H4 (cell line): ENCODE results near the gene TMC3. TPM values are rescaled to one million over a fixed set of nuclear protein-coding genes. Genes with fewer than 3 reads are reported as not detected.
"Not testable (repeated sequence)": the region's sequence is repeated elsewhere in the genome, so short reads cannot be mapped to it uniquely, and the experiment has no call there.

ENCODE experiments used
- DNase-seq: peaks from one replicate; pipeline ENCODE4 v3.0.0-alpha.2; 2015; ENCODE audit warnings: low spot score
- total RNA-seq: library from RNA; depleted of rRNA; stranded (reverse); fragments of >200 nt; shearing (Covaris generic); gene quantifications from 2 replicates; pipeline ENCODE4 v1.2.3, GENCODE V29; 2014

Gene TMC3
- total RNA-seq, 1 experiment from 2014 or later, result not detected

DNA sequence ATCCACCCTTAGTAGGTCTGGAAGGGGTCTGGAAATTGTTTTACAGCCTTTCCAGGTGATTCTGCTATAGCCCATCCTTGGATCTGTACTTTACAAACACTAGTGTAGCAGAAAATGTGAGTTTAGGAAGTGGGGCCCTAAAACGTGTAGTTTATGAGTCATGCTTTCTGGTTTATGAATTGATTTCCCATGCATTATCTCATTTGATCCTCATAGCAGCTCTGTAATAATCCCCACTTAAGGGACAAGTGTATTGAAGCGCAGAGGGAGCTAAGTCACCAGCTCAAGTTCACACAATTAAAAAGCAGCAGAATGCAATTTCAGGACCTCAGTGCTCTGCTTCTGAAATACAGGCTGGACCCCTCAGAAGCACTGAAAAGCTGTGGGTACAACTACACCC is 27.4 kb downstream of the TMC3 start:
- no peak for DNase-seq

GRCh38 chr15:81343371-81343770 is 30.6 kb downstream of the TMC3 start:
- DNase-seq, result no peak

DNA sequence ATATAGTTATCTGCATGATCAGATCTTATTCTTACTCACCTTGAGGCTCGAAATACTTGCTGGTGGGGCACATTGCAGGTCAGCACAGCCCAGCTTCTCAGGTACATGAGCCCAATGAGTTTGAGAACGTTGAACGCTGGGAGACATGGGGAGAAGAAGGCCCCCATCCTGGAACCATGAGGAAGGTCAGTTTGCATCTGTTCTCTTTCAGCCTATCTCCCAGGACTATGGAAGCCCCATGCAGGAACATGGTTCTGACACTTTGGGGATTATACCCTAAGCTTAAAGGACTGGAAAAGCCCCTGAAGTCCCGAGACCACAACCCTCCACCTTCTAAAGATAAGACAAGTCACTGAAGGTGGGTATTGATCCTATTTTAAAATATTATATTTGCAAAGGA is 32.7 kb downstream of the TMC3 start:
- DNase-seq, result no peak

GRCh38 chr15:81339851-81340250 is 34.2 kb downstream of the TMC3 start:
- DNase-seq, result no peak

- no peak for DNase-seq
Measured at GRCh38 chr15:81339321-81339720, 34.7 kb downstream of the TMC3 start.

- DNase-seq, result peak; percentile 11
Measured at GRCh38 chr15:81338170-81339007, 35.6 kb downstream of the TMC3 start.

DNA sequence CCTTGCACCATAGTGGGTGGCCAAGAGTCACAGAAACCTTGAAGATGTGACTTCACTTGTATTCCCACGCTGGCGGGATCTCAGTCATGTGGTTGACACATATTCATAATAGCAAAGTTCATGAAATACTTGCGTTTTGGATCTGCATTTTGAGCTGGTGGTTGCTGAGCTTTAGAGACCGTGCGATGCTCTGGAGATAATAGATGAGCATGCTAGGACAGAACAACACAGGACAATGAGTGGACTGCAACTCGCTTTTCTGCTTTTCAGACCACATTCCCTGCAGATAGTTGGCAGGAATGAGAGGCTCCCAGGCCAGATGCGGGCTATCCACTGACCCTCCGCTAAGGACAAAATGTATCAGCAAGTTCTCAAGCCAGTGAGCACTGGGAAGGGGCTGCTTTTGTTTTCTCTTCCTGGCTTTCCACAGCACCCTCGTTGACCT is 36.3 kb downstream of the TMC3 start:
- DNase-seq, result no peak

DNA sequence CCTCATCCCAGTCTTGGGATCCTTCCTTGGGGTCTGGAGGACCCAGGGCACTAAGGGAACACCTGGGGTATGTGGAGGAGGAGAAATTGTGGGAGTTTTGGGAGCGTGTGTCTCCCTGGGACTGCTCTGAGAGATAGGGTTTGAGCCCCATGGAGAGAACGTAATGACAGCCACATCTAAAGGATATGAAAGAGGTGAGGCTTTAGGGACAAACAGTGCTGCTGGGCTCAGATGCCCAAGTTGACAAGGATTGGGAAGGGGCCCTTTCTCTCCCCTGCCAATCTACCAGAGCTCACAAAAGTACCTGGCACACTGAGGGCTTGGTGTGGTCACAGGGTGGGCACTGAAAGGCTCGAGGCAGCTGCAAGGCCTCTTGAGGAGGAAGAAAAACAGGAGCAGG is 36.8 kb downstream of the TMC3 start:
- no peak for DNase-seq

DNA sequence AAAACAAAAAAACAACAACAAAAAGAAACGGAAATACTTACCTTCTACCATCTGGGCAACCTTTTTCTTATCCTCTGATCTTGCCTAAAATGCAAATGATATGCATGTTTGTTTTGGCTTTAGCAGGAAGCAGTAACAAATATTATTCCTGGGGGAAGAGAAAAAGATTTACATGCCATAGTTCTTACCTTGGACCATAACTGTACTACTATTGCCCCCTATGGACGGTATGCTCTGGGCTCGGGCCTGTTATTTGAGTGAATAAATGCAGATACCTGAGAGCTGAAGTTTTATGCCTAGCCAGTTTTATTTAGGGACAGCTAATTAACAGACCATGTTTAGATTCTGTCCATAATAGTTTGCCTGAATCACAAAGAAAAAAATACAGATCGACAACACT is 37.4 kb downstream of the TMC3 start:
- no peak for DNase-seq

DNA sequence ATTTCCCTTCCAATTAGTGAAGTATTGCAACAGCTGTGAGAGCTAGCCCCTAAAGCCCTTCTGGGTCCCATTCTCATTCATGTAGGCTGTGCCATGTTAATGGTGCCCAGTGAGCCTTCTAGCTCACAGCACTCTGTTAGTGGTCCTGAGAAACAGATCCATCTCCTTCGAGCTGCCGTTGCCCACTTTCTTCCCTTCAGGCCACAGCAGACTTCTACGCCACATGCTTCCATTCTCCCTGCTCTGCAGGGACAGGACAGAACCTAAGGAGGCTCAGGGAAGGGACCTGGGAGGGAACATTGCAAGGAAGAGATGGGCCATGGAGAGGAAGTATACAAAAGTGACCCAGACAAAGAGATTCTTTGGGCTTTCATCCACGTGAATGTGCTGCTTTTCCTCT is 38.4 kb downstream of the TMC3 start:
- DNase-seq, result no peak

DNA sequence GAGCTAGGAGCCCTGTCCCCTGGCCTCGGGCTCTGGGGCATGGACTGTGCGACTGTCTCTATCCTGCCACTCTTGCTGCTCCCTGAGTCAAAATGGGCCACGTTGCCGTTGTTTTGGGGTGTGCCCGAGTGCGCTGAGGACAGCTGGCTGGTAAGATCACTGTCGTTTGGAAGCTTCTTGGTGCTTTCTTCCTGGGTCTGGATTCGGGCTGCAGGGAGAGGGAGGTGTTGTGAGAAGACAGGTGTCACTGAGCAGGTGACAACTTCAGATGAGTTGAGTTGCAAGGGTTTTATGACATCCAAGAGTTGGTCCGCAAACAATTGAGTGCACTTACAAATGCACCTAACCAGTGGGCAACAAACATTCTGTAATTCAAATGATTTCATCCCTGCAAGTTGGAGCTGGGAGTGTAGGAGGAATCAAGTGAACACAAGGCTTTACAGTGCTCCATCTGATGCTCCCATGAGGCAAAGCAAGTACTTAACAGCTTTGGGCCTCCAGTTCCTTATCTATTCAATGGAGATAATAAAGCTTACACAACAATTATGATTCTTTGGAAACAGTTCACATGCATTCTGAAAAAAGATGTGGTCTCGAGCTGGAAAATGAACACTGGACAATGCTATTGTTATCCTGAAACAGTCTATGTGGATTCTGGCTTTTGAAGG is 39.1 kb downstream of the TMC3 start:
- DNase-seq, result no peak

- DNase-seq, result no peak
Measured at GRCh38 chr15:81333363-81333762, 40.6 kb downstream of the TMC3 start.

DNA sequence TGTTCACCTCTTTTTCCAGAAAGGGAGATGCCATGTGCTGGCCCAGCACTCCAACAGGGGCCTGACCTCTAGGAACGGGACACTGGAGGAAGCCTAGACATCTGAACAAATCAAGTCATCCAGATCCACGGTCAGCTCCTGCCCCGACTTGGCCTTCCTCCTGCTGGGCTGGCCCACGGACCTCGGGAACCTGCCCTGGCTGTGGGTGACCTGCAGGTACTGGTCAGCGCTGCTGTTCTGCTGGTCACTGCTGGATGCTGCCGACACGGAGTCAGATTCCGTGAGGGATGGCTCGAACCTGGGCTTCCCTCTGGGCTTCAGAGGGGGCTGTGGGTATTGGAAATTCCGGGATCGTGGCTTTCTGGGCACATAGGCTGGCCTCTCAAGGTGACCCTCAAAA is 41.7 kb downstream of the TMC3 start:
- DNase-seq, result no peak

- no peak for DNase-seq
Measured at GRCh38 chr15:81331600-81331999, 42.4 kb downstream of the TMC3 start.

- not testable (repeated sequence) for DNase-seq
Measured at GRCh38 chr15:81331141-81331540, 42.9 kb downstream of the TMC3 start.

- no peak for DNase-seq
Measured at GRCh38 chr15:81330366-81331090, 43.5 kb downstream of the TMC3 start.

- no peak for DNase-seq
Measured at GRCh38 chr15:81329446-81329845, 44.6 kb downstream of the TMC3 start.

GRCh38 chr15:81327516-81327915 is 46.5 kb downstream of the TMC3 start:
- DNase-seq, result peak; percentile 64

DNA sequence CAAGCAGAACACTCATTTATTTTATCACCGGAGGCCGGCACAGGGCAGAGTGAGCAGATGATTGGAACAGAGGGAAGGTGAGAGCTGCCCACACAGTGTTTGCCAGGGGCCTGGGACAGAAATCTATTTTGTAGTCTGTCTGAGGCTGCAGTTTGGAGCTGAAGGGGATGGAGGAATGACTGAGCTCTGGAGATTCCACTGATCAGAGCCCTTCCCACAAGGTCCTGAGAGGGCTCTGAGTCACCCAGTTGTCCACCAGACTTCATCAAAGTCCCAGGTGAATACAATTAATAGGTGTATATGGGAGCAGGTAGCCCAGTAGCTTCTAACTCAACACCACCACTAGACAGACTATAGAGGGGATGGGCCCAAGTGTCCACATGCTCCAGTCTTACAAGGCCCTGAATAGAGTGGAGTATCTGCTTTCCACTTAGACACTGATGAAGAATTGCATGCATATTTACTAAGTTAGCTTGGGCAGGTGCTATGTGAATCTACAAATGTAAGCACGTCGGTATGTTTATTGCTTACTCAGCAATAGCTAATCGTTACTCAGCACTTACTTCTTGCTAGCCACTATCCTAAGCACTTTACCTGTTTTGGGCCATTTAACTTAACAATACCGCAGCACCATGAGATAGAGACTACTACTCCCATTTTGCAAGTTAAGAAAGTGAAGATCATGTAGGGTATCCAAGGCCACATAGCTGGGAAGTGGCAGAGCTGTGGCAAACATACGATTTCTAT is 47.4 kb downstream of the TMC3 start:
- no peak for DNase-seq

DNA sequence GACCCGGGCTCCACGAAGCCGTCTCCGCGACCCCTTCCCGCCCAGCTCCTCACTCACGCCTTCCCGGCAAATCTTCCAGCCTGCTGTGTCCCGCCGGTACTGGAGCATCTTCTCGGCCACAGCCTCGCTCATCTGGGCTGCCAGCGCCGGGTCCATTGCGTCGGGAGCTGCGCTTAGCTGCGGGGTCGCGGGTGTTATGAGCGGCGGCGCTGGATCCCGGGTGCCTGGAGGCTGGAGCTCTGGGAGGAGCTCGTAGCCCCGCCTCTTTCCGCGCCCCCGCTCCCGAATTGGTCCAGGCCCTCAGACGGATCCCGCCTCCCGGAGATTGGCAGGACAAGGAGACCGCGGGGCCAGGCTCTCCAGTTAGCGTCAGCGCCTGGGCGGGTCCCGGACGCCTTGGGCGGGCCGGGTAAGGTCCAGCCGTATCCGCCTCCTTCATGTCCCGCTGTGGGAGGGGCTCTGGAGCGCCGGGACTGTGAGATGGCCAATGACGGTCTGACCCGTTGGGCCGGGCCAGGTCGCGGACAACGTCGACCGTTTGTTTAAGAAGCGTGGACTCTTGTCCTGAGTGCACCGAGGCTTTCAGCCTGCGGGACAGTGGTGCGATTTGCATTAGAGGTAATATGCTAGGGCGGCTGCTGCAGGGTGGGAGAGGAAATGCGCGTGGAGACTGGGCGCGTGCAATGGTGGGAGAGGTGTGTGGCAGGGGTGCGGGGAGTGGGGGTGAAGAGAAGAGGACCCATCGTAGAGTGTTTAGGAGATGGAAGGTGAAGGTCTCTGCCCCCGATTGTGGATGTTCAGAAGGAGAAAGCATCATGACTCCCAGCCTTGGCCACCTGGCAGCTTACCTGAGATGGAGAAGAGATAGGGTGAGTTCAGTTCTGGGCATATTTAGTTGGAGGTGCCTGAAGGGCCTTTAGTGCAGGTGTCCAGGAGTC is 49.8 kb downstream of the TMC3 start, which contains the start of gene STARD5:
TSS of gene STARD5 (minus strand) at position 198 of the 938 bp plus-strand sequence. CDS start at position 156, 42 bp downstream.
- peak; percentile 92 for DNase-seq

GRCh38 chr15:81323559-81323943 is 50.5 kb downstream of the TMC3 start:
- no peak for DNase-seq
